Ishikawa (cell line): Measurements from ENCODE around the gene TREML4.

ENCODE experiments used
- CEBPB ChIP-seq: IDR thresholded peaks from 2 replicates; pipeline ENCODE4 v1.6.1; 2012
- CREB1 ChIP-seq: IDR thresholded peaks from 2 replicates; pipeline ENCODE4 v1.6.1; 2012; ENCODE audit warnings: low read depth
- EGR1 ChIP-seq: IDR thresholded peaks from 2 replicates; pipeline ENCODE4 v1.6.1; 2012
- EP300 ChIP-seq: IDR thresholded peaks from 2 replicates; pipeline ENCODE4 v1.6.1; 2012; ENCODE audit warnings: borderline replicate concordance
- FOXM1 ChIP-seq: IDR thresholded peaks from 2 replicates; pipeline ENCODE4 v1.6.1; 2012; ENCODE audit warnings: low read depth, borderline replicate concordance
- MAX ChIP-seq: IDR thresholded peaks from 2 replicates; pipeline ENCODE4 v1.6.1; 2012
- NFIC ChIP-seq: IDR thresholded peaks from 2 replicates; pipeline ENCODE4 v1.6.1; 2012
- RAD21 ChIP-seq: IDR thresholded peaks from 2 replicates; pipeline ENCODE4 v1.6.1; 2012; ENCODE audit warnings: low read depth
- REST ChIP-seq: IDR thresholded peaks from 2 replicates; pipeline ENCODE4 v1.6.1; 2012; ENCODE audit warnings: low read depth, mild to moderate bottlenecking
- TAF1 ChIP-seq: IDR thresholded peaks from 2 replicates; pipeline ENCODE4 v1.6.1; 2012; ENCODE audit warnings: low read depth, mild to moderate bottlenecking
- TCF12 ChIP-seq: IDR thresholded peaks from 2 replicates; pipeline ENCODE4 v1.6.1; 2012; ENCODE audit warnings: low read depth
- TEAD4 ChIP-seq: IDR thresholded peaks from 2 replicates; pipeline ENCODE4 v1.6.1; 2012
- USF1 ChIP-seq: IDR thresholded peaks from 2 replicates; pipeline ENCODE4 v1.6.1; 2012
- YY1 ChIP-seq: IDR thresholded peaks from 2 replicates; pipeline ENCODE4 v1.6.1; 2012; ENCODE audit warnings: low read depth
- ZBTB7A ChIP-seq: IDR thresholded peaks from 2 replicates; pipeline ENCODE4 v1.6.1; 2012; ENCODE audit warnings: low read depth

Gene TREML4

GRCh38 chr6:41257369-41258195 is 29.4 kb downstream of the TREML4 start:
- TF ChIP-seq YY1 (no peak), TEAD4 (peak; percentile 80), NFIC (peak; percentile 96), RAD21 (no peak; the same call in 1 of the 2 replicates), TCF12 (peak; percentile 91), CEBPB (0 out of 2 replicates have a peak, but pooled peaks have one; percentile 37), USF1 (no peak), MAX (no peak; the same call in 1 of the 2 replicates), EGR1 (no peak), EP300 (peak; percentile 89), REST (no peak), TAF1 (no peak), ZBTB7A (no peak), CREB1 (no peak), FOXM1 (peak; percentile 87)

GRCh38 chr6:41258196-41258493 is 30.0 kb downstream of the TREML4 start:
- TF ChIP-seq YY1 (no peak), TCF12 (no peak), FOXM1 (no peak), RAD21 (no peak), CEBPB (no peak), ZBTB7A (no peak), REST (no peak), USF1 (no peak), CREB1 (no peak), TAF1 (no peak), NFIC (no peak), MAX (no peak), EGR1 (no peak), TEAD4 (no peak), EP300 (no peak)

- TF ChIP-seq TCF12 (no peak), CREB1 (no peak), REST (no peak), RAD21 (no peak), MAX (no peak)
Measured at GRCh38 chr6:41262401-41262800, 34.3 kb downstream of the TREML4 start.

- TF ChIP-seq USF1 (no peak), RAD21 (no peak), MAX (no peak), FOXM1 (no peak), EP300 (no peak), EGR1 (no peak), YY1 (no peak), TCF12 (no peak), TAF1 (no peak), TEAD4 (no peak), ZBTB7A (no peak), REST (no peak), NFIC (no peak), CEBPB (no peak), CREB1 (no peak)
Measured at GRCh38 chr6:41263267-41263666, 35.1 kb downstream of the TREML4 start.
